NCI-H128 (cell line): Measurements from ENCODE around the gene GPC1.

Experiments
- DNase-seq: peaks from one replicate; lab custom pipeline; 2025; ENCODE audit not compliant: unreplicated experiment; lab: John Stamatoyannopoulos, UW

The GPC1 gene

GRCh38 chr2:240412211-240412861, 23.1 kb upstream of the GPC1 start:
- no peak for DNase-seq

- DNase-seq: no peak
Measured at GRCh38 chr2:240412975-240413812, 22.3 kb upstream of the GPC1 start.

GRCh38 chr2:240413813-240414429, 21.5 kb upstream of the GPC1 start:
- DNase-seq: no peak

- DNase-seq: no peak
Measured at GRCh38 chr2:240416821-240417220, 18.6 kb upstream of the GPC1 start.

GRCh38 chr2:240418311-240418710, 17.2 kb upstream of the GPC1 start:
- DNase-seq: no peak

GRCh38 chr2:240419271-240419670, 16.2 kb upstream of the GPC1 start:
- DNase-seq: no peak

GRCh38 chr2:240419723-240420122, 15.7 kb upstream of the GPC1 start:
- DNase-seq: no peak

GRCh38 chr2:240420206-240421104, 15.0 kb upstream of the GPC1 start:
- no peak for DNase-seq

- no peak for DNase-seq
Measured at GRCh38 chr2:240421381-240421780, 14.1 kb upstream of the GPC1 start.

GRCh38 chr2:240422658-240423329, 12.7 kb upstream of the GPC1 start:
- DNase-seq: no peak

GRCh38 chr2:240423788-240424191, 11.7 kb upstream of the GPC1 start:
- DNase-seq: no peak

GRCh38 chr2:240424341-240425235, 10.9 kb upstream of the GPC1 start:
- DNase-seq: no peak

- DNase-seq: no peak
Measured at GRCh38 chr2:240425236-240425615, 10.2 kb upstream of the GPC1 start.

- no peak for DNase-seq
Measured at GRCh38 chr2:240425697-240426096, 9.8 kb upstream of the GPC1 start.

GRCh38 chr2:240426845-240427721, 8.4 kb upstream of the GPC1 start:
- no peak for DNase-seq

GRCh38 chr2:240427729-240428128, 7.7 kb upstream of the GPC1 start:
- no peak for DNase-seq

GRCh38 chr2:240428245-240428644, 7.2 kb upstream of the GPC1 start:
- DNase-seq: no peak

- DNase-seq: no peak
Measured at GRCh38 chr2:240429341-240429871, 6.1 kb upstream of the GPC1 start.
